ENCODE data around the gene RAB1A. TPM values are rescaled to one million over a fixed set of nuclear protein-coding genes. Genes with fewer than 3 reads are reported as not detected.

RAB1A gene
- total and polyA plus RNA-seq, 9 of the 15 experiments (the other 6 are each of a cell fraction or from before 2014, with no cell fraction given), result 43.8 to 163 (median 67.7) TPM

- Histone ChIP-seq H3K9me1 (ENCODE audit: control insufficient read depth, insufficient read depth, low read length) (no peaks in the 10 kb centered on the region), H3K9ac (ENCODE audit: insufficient read depth in 1 of 2, low read depth in 2 of 2, low read length in 2 of 2) (no peak overlapping the region), H3K36me3 (ENCODE audit: control insufficient read depth, insufficient read depth, low read length) (peaks cover 80% of the 10 kb centered on the region), H4K20me1 (replicated peaks; ENCODE audit: control insufficient read depth, insufficient read depth, low read length) (peaks cover 6% of the 10 kb centered on the region), H3K4me1 (replicated peaks in 1 of 2; ENCODE audit: control insufficient read depth in 2 of 2, insufficient read depth in 2 of 2, low read length in 2 of 2) (no peaks in the 10 kb centered on the region), H3K9me3 (replicated peaks; ENCODE audit: control insufficient read depth, insufficient read depth, low read depth, low read length) (no peaks in the 10 kb centered on the region), H3K27me3 (ENCODE audit: control insufficient read depth in 2 of 2, insufficient read depth in 2 of 2, low read length in 2 of 2) (no peaks in the 10 kb centered on the region), H3K4me3 (no peak overlapping the region), H3K79me2 (ENCODE audit: control insufficient read depth, insufficient read depth, low read length) (peaks cover 39% of the 10 kb centered on the region), H3K4me2 (ENCODE audit: insufficient read depth, low read length) (no peak overlapping the region), H3K27ac (ENCODE audit: extremely low read depth, low read depth, low read length) (no peak overlapping the region), H2AFZ (ENCODE audit: low read depth, low read length) (no peak overlapping the region)
- in situ Hi-C loops (cut with MboI), result no loop called here
- 70% methylated on average over 4 of the region's 4 CpGs for WGBS (ENCODE audit: insufficient coverage, low coverage, missing lambda C conversion rate)
- no peak for TF ChIP-seq YY1 (IDR thresholded peaks at IDR 0.05; ENCODE audit: borderline replicate concordance in 1 of 3, control insufficient read depth in 1 of 3, extremely low read depth in 1 of 3, insufficient read depth in 3 of 3, insufficient read length in 1 of 3, insufficient replicate concordance in 2 of 3, low read depth in 1 of 3, low read length in 2 of 3)
- no peak for TF ChIP-seq NFE2 (IDR thresholded peaks at IDR 0.05; ENCODE audit: low read depth)
- TF ChIP-seq ZNF431 (CRISPR knock-in tag; IDR thresholded peaks at IDR 0.05), result 0 out of 2 replicates have a peak, but pooled peaks have one; percentile 42
- FAIRE-seq (no peak), ATAC-seq (no peak), DNase-seq (ENCODE audit: extremely low read depth in 1 of 4, low spot score in 3 of 4) (no peak)
- BruUV-seq (replicated peaks), result no TSS peak
- POLR2A ChIA-PET, result no interaction called here
- intact Hi-C loops (cut with micrococcal nuclease), result no loop called here
- CTCF ChIA-PET (ENCODE audit: low intra/inter-chr PET ratio), result no interaction called here
Measured at GRCh38 chr2:65092791-65093190, 37.1 kb downstream of the RAB1A start.

GRCh38 chr2:65085148-65085547, 44.8 kb downstream of the RAB1A start:
- no peaks in the 10 kb centered on the region for H3K9me3 ChIP-seq (replicated peaks; ENCODE audit: control insufficient read depth, insufficient read depth, low read depth, low read length)
- no peaks in the 10 kb centered on the region for H3K27me3 ChIP-seq (ENCODE audit: control insufficient read depth in 2 of 2, insufficient read depth in 2 of 2, low read length in 2 of 2)
- peaks cover 4% of the 10 kb centered on the region; the same call in 1 of the 2 replicates for H4K20me1 ChIP-seq (replicated peaks; ENCODE audit: control insufficient read depth, insufficient read depth, low read length)
- H3K4me1 ChIP-seq (replicated peaks in 1 of 2; ENCODE audit: control insufficient read depth in 2 of 2, insufficient read depth in 2 of 2, low read length in 2 of 2), result peaks cover 0 to 9% of the 10 kb centered on the region in 2 experiments; a peak in 3 of 5 replicates
- no peak for FAIRE-seq
- peaks cover 6% of the 10 kb centered on the region; the same call in 2 of the 3 replicates for H3K79me2 ChIP-seq (ENCODE audit: control insufficient read depth, insufficient read depth, low read length)
- H3K27ac ChIP-seq (ENCODE audit: extremely low read depth, low read depth, low read length), result no peak overlapping the region
- ChIA-PET CTCF (ENCODE audit: low intra/inter-chr PET ratio) (no interaction called here), POLR2A (interaction anchor here (1.1 to 2.6 kb wide), 3 partner anchors 9 to 44 kb away, joined by 3 to 12 read pairs (median 6); partner anchors contain the start of gene RAB1A)
- no peak for ATAC-seq
- no peaks in the 10 kb centered on the region for H3K9me1 ChIP-seq (ENCODE audit: control insufficient read depth, insufficient read depth, low read length)
- H3K9ac ChIP-seq (ENCODE audit: insufficient read depth in 1 of 2, low read depth in 2 of 2, low read length in 2 of 2), result no peak overlapping the region
- TF ChIP-seq CHAMP1 (IDR thresholded peaks at IDR 0.05), result no peak
- no peak for TF ChIP-seq SUPT5H (IDR thresholded peaks at IDR 0.05)
- 0 out of 2 replicates have a peak, but pooled peaks have one; percentile 35 for TF ChIP-seq CEBPB (tag; IDR thresholded peaks at IDR 0.05)
- intact Hi-C loops (cut with micrococcal nuclease) (no loop called here), in situ Hi-C loops (cut with MboI) (no loop called here)
- DNase-seq (ENCODE audit: extremely low read depth in 1 of 4, low spot score in 3 of 4), result no peak
- H3K4me2 ChIP-seq (ENCODE audit: insufficient read depth, low read length), result no peak overlapping the region
- H3K4me3 ChIP-seq, result no peak overlapping the region
- peaks cover 84% of the 10 kb centered on the region for H3K36me3 ChIP-seq (ENCODE audit: control insufficient read depth, insufficient read depth, low read length)
- BruUV-seq (replicated peaks), result TSS peak; percentile 26
- 93% methylated on average over 3 of the region's 3 CpGs for WGBS (ENCODE audit: insufficient coverage, low coverage, missing lambda C conversion rate)
- H2AFZ ChIP-seq (ENCODE audit: low read depth, low read length), result no peak overlapping the region

Data from K562 (cell line).